Measurements from ENCODE around the gene ARHGAP18. TPM values are rescaled to one million over a fixed set of nuclear protein-coding genes. Genes with fewer than 3 reads are reported as not detected.

The ARHGAP18 gene
- total RNA-seq, 1 donor from 2014 or later, result 5.6 TPM

- Histone ChIP-seq H3K27ac (replicated peaks) (no peak overlapping the region), H3K27me3 (ENCODE audit: low read depth) (no peaks in the 10 kb centered on the region), H3K9me3 (replicated peaks) (no peaks in the 10 kb centered on the region), H3K4me3 (no peak overlapping the region), H3K36me3 (peaks cover 6% of the 10 kb centered on the region), H3K4me1 (peaks cover 24% of the 10 kb centered on the region)
- intact Hi-C loops (cut with micrococcal nuclease), result no loop called here
- no peak for DNase-seq
- no peak for TF ChIP-seq CTCF (IDR thresholded peaks at IDR 0.05; ENCODE audit: borderline replicate concordance)
Observed at GRCh38 chr6:129633529-129633928, 76.4 kb downstream of the ARHGAP18 start.

- H3K4me3 ChIP-seq, result no peak overlapping the region
- H3K9me3 ChIP-seq (replicated peaks), result no peaks in the 10 kb centered on the region
- intact Hi-C loops (cut with micrococcal nuclease), result no loop called here
- DNase-seq, result no peak
- peaks cover 6% of the 10 kb centered on the region for H3K36me3 ChIP-seq
- peaks cover 12% of the 10 kb centered on the region for H3K4me1 ChIP-seq
- TF ChIP-seq CTCF (IDR thresholded peaks at IDR 0.05; ENCODE audit: borderline replicate concordance), result no peak
- H3K27ac ChIP-seq (replicated peaks), result no peak overlapping the region
- H3K27me3 ChIP-seq (ENCODE audit: low read depth), result no peaks in the 10 kb centered on the region
Observed at GRCh38 chr6:129632172-129632613, 77.8 kb downstream of the ARHGAP18 start.

GRCh38 chr6:129631070-129631469, 78.9 kb downstream of the ARHGAP18 start:
- DNase-seq, result no peak
- intact Hi-C loops (cut with micrococcal nuclease), result no loop called here
- peaks cover 6% of the 10 kb centered on the region for H3K36me3 ChIP-seq
- no peaks in the 10 kb centered on the region for H3K27me3 ChIP-seq (ENCODE audit: low read depth)
- H3K9me3 ChIP-seq (replicated peaks), result no peaks in the 10 kb centered on the region
- H3K4me1 ChIP-seq, result peaks cover 10% of the 10 kb centered on the region
- no peak for TF ChIP-seq CTCF (IDR thresholded peaks at IDR 0.05; ENCODE audit: borderline replicate concordance)
- H3K27ac ChIP-seq (replicated peaks), result no peak overlapping the region
- no peak overlapping the region for H3K4me3 ChIP-seq

GRCh38 chr6:129630596-129630995, 79.4 kb downstream of the ARHGAP18 start:
- intact Hi-C loops (cut with micrococcal nuclease), result no loop called here
- TF ChIP-seq CTCF (IDR thresholded peaks at IDR 0.05; ENCODE audit: borderline replicate concordance), result no peak
- no peaks in the 10 kb centered on the region for H3K27me3 ChIP-seq (ENCODE audit: low read depth)
- no peaks in the 10 kb centered on the region for H3K9me3 ChIP-seq (replicated peaks)
- no peak overlapping the region for H3K27ac ChIP-seq (replicated peaks)
- no peak overlapping the region for H3K4me3 ChIP-seq
- H3K4me1 ChIP-seq, result peaks cover 5% of the 10 kb centered on the region
- no peak for DNase-seq
- peaks cover 6% of the 10 kb centered on the region for H3K36me3 ChIP-seq

- intact Hi-C loops (cut with micrococcal nuclease), result no loop called here
- no peaks in the 10 kb centered on the region for H3K9me3 ChIP-seq (replicated peaks)
- H3K4me1 ChIP-seq, result no peaks in the 10 kb centered on the region
- no peak for DNase-seq
- H3K27ac ChIP-seq (replicated peaks), result no peak overlapping the region
- H3K4me3 ChIP-seq, result no peak overlapping the region
- H3K36me3 ChIP-seq, result peaks cover 6% of the 10 kb centered on the region
- no peak for TF ChIP-seq CTCF (IDR thresholded peaks at IDR 0.05; ENCODE audit: borderline replicate concordance)
- no peaks in the 10 kb centered on the region for H3K27me3 ChIP-seq (ENCODE audit: low read depth)
Observed at GRCh38 chr6:129628101-129628815, 81.7 kb downstream of the ARHGAP18 start.
